K562 (cell line): Measurements from ENCODE around the gene CNGB1. TPM values are rescaled to one million over a fixed set of nuclear protein-coding genes. Genes with fewer than 3 reads are reported as not detected.

Experiments
- ATAC-seq: fragments of 200-7000 bp; cut with Tn5 transposase; 3 replicates; pipeline ENCODE4 v1.9.1; 2020; ENCODE audit warnings: moderate library complexity
- BruUV-seq: library from RNA; stranded (reverse); fragments of 400-500 nt; replicated peaks from 2 replicates; lab custom pipeline; 2021; lab: Mats Ljungman, UMichigan
- CTCF ChIA-PET: fragments of 300-600 bp; formaldehyde crosslinking; extraction: SDS; loops from one replicate; lab custom pipeline; 2021; ENCODE audit warnings: low intra/inter-chr PET ratio; lab: Yijun Ruan, JAX
- POLR2A ChIA-PET: fragments of 300-600, 350-650 bp; sonication (Branson Sonifier 250); formaldehyde crosslinking; extraction: SDS; loops from one replicate; lab custom pipeline; 2021; ENCODE audit warnings: antibody characterized with exemption, inconsistent platforms; lab: Yijun Ruan, JAX
- DNase-seq, 4 experiments: peaks; one replicate each; pipeline versions ENCODE4 v3.0.0 to v3.0.0-alpha.2; 2011 to 2018; ENCODE audit warnings: low spot score in 3 of 4, mixed read lengths in 3 of 4; ENCODE audit errors: extremely low read depth in 1 of 4
- FAIRE-seq: peaks from 2 replicates; lab custom pipeline; 2011; peaks lifted over from hg19 to GRCh38; lab: Jason Lieb, UNC
- H2AFZ ChIP-seq: 2 replicates; pipeline ENCODE4 v1.6.0; 2011; ENCODE audit warnings: low read depth, low read length, control low read depth, inconsistent platforms
- H3K27ac ChIP-seq: fragments of 200-600 bp; 3 replicates; pipeline ENCODE4 v1.8.0; 2011; ENCODE audit warnings: low read depth, mild to moderate bottlenecking, control low read depth, inconsistent platforms, low read length, moderate library complexity, mixed read lengths; ENCODE audit errors: extremely low read depth
- H3K27me3 ChIP-seq, 2 experiments: fragments of 300-600 bp in 1 of 2; 2 replicates in 1 of 2; 3 replicates in 1 of 2; pipeline versions ENCODE4 v1.6.0 to v1.8.0; 2011; ENCODE audit warnings: inconsistent platforms in 2 of 2, low read length in 2 of 2, mild to moderate bottlenecking in 1 of 2, mixed read lengths in 1 of 2, moderate library complexity in 1 of 2; ENCODE audit not compliant: control insufficient read depth in 2 of 2, insufficient read depth in 2 of 2
- H3K36me3 ChIP-seq: fragments of 300-600 bp; 3 replicates; pipeline ENCODE4 v1.8.0; 2011; ENCODE audit warnings: mild to moderate bottlenecking, low read length, inconsistent platforms; ENCODE audit not compliant: control insufficient read depth, insufficient read depth
- H3K4me1 ChIP-seq, 2 experiments: fragments of 200-600 bp in 1 of 2; replicated peaks in 1 of 2; 2 replicates in 1 of 2; 3 replicates in 1 of 2; pipeline versions ENCODE4 v1.5.1 to v1.8.0; 2011; ENCODE audit warnings: inconsistent platforms in 2 of 2, low read length in 2 of 2, mild to moderate bottlenecking in 1 of 2, mixed read lengths in 1 of 2, moderate library complexity in 1 of 2; ENCODE audit not compliant: control insufficient read depth in 2 of 2, insufficient read depth in 2 of 2
- H3K4me2 ChIP-seq: 2 replicates; pipeline ENCODE4 v1.6.1; 2011; ENCODE audit warnings: low read length, control low read depth, inconsistent platforms, mixed read lengths; ENCODE audit not compliant: insufficient read depth
- H3K4me3 ChIP-seq: fragments of 200-600 bp; sonication (generic), shearing (Covaris generic); 2 replicates; pipeline ENCODE4 v1.5.1; 2016; ENCODE audit warnings: control low read depth, inconsistent platforms
- H3K79me2 ChIP-seq: fragments of 200-600 bp; 3 replicates; pipeline ENCODE4 v1.8.0; 2011; ENCODE audit warnings: low read length, inconsistent platforms; ENCODE audit not compliant: control insufficient read depth, insufficient read depth
- H3K9ac ChIP-seq, 2 experiments: 2 replicates each; pipeline versions ENCODE4 v1.6.0 to v1.6.1; 2011; ENCODE audit warnings: low read depth in 2 of 2, low read length in 2 of 2, control low read depth in 1 of 2, inconsistent platforms in 1 of 2, mild to moderate bottlenecking in 1 of 2, mixed read lengths in 1 of 2; ENCODE audit not compliant: insufficient read depth in 1 of 2
- H3K9me1 ChIP-seq: one replicate; pipeline ENCODE4 v1.6.0; 2011; ENCODE audit warnings: inconsistent platforms, mild to moderate bottlenecking, low read length, moderate library complexity; ENCODE audit not compliant: control insufficient read depth, insufficient read depth
- H3K9me3 ChIP-seq: replicated peaks from 2 replicates; pipeline ENCODE4 v1.5.1; 2011; ENCODE audit warnings: low read depth, low read length, inconsistent platforms; ENCODE audit not compliant: control insufficient read depth, insufficient read depth
- H4K20me1 ChIP-seq: replicated peaks from 2 replicates; pipeline ENCODE4 v1.6.1; 2011; ENCODE audit warnings: low read length, inconsistent platforms, mixed read lengths; ENCODE audit not compliant: control insufficient read depth, insufficient read depth
- ATF3 ChIP-seq, 2 experiments: fragments of 450-650 bp in 1 of 2; sonication (generic) in 1 of 2; formaldehyde crosslinking in 1 of 2; IDR thresholded peaks in 1 of 2; conservative IDR thresholded peaks in 1 of 2; 2 replicates each; pipeline versions ENCODE4 v1.6.1 to v1.8.1; 2016 to 2023; ENCODE audit warnings: mild to moderate bottlenecking in 2 of 2, moderate library complexity in 2 of 2, inconsistent platforms in 1 of 2, missing genetic modification reagents in 1 of 2
- CEBPG ChIP-seq, 3 experiments: fragments of 200-800 bp in 1 of 3; sonication (Bioruptor generic) in 1 of 3; sonication (generic) in 1 of 3; formaldehyde crosslinking in 1 of 3; IDR thresholded peaks in 2 of 3; conservative IDR thresholded peaks in 1 of 3; 2 replicates each; pipeline versions ENCODE4 v1.6.1 to v1.8.0; 2016 to 2022; ENCODE audit warnings: missing compliant biosample characterization in 2 of 3, missing genetic modification characterization in 2 of 3, mild to moderate bottlenecking in 1 of 3, missing genetic modification reagents in 1 of 3
- FOXO4 ChIP-seq: fragments of 450-650 bp; formaldehyde crosslinking; IDR thresholded peaks from 2 replicates; pipeline ENCODE4 v1.4.0; 2020; ENCODE audit warnings: mild to moderate bottlenecking, moderate library complexity
- RERE ChIP-seq: sonication (generic); formaldehyde crosslinking; IDR thresholded peaks from 2 replicates; pipeline ENCODE4 v1.8.0; 2023; ENCODE audit warnings: missing genetic modification reagents, mild to moderate bottlenecking, borderline replicate concordance
- RHOXF2B ChIP-seq: fragments of 250-450 bp; sonication (Bioruptor Pico); conservative IDR thresholded peaks from 2 replicates; pipeline ENCODE4 v1.5.1; 2021
- TAL1 ChIP-seq: fragments of 450-650 bp; IDR thresholded peaks from 2 replicates; pipeline ENCODE4 v1.6.1; 2016; ENCODE audit warnings: mild to moderate bottlenecking
- TRIM24 ChIP-seq, 2 experiments: fragments of 450-650 bp; IDR thresholded peaks; 2 replicates each; pipeline ENCODE4 v1.6.1; 2016
- ZNF239 ChIP-seq: fragments of 250-450 bp; sonication (Bioruptor Pico); IDR thresholded peaks from 2 replicates; pipeline ENCODE4 v1.4.0; 2020; ENCODE audit warnings: mild to moderate bottlenecking
- ZNF584 ChIP-seq: fragments of 200-800 bp; sonication (Bioruptor generic); IDR thresholded peaks from 2 replicates; pipeline ENCODE4 v1.6.1; 2016; ENCODE audit warnings: low read depth, mild to moderate bottlenecking, missing genetic modification characterization, missing compliant biosample characterization
- ZNF766 ChIP-seq: fragments of 200-800 bp; sonication (Bioruptor generic); conservative IDR thresholded peaks from 2 replicates; pipeline ENCODE4 v1.6.1; 2016; ENCODE audit warnings: missing genetic modification characterization, missing compliant biosample characterization
- WGBS: fragments of 100-300 bp; shearing (Covaris generic); methylation state at CpG from one replicate; pipeline ENCODE4 v1.1.6; 2016; ENCODE audit warnings: low coverage, mixed read lengths; ENCODE audit not compliant: insufficient coverage; ENCODE audit errors: missing lambda C conversion rate; 5-methylcytosine and 5-hydroxymethylcytosine counted together
- in situ Hi-C: fragments of 300-500 bp; cut with MboI; formaldehyde crosslinking; loops from 4 replicates; pipeline ENCODE4 v1.15.0; 2018; ENCODE audit warnings: inconsistent platforms, mixed read lengths
- intact Hi-C: fragments of 100-400 bp; cut with micrococcal nuclease; formaldehyde crosslinking; loops from 2 replicates; pipeline ENCODE4 v1.14.2; 2022
- polyA plus RNA-seq, 8 experiments: library from polyadenylated mRNA; depleted of rRNA in 4 of 8; stranded (reverse) in 5 of 8; unstranded in 3 of 8; fragments of >200 nt; fragmentation: Nextera tagmentation in 2 of 8; fragmentation: Illumina TruSeq in 1 of 8; extraction: Ambion mirVana in 2 of 8; extraction: Trizol in 1 of 8; gene quantifications; 2 replicates each; pipeline versions ENCODE4 v1.2.1 to v1.2.3, GENCODE V29; 2011 to 2014; ENCODE audit warnings: inconsistent platforms in 1 of 8, missing spikeins in 1 of 8
- total RNA-seq, 7 experiments: library from RNA; depleted of rRNA in 6 of 7; stranded (reverse); fragments of >200 nt in 6 of 7; fragmentation: Illumina TruSeq in 2 of 7; extraction: Trizol in 2 of 7; gene quantifications; 2 replicates each; pipeline versions ENCODE4 v1.2.1 to v1.2.3, GENCODE V29; 2011 to 2021; ENCODE audit warnings: low replicate concordance in 1 of 7

CNGB1 gene
- total and polyA plus RNA-seq, 9 of the 15 experiments (the other 6 are each of a cell fraction or from before 2014, with no cell fraction given) = not detected

- TF ChIP-seq FOXO4 (CRISPR knock-in tag) = no peak
- TF ChIP-seq TAL1 = peak; percentile 35; the same call in 1 of the 2 replicates
- TF ChIP-seq ZNF766 (CRISPR knock-in tag) = no peak
- TF ChIP-seq, all 486 proteins: peak for 11
These were observed 124.7 kb downstream of the CNGB1 start (continued) for GRCh38 chr16:57846078-57846697.

- ATAC-seq = no peak
- no peaks in the 10 kb centered on the region for H3K9me1 ChIP-seq
- H3K36me3 ChIP-seq = no peaks in the 10 kb centered on the region
- DNase-seq = no peak
- no peak overlapping the region for H3K27ac ChIP-seq
- H3K4me3 ChIP-seq = no peak overlapping the region
- no peaks in the 10 kb centered on the region for H3K4me1 ChIP-seq
- no peak for FAIRE-seq
- H2AFZ ChIP-seq = no peak overlapping the region
- no peaks in the 10 kb centered on the region for H3K9me3 ChIP-seq
- WGBS = under 1% methylated on average over 8 of the region's 8 CpGs
- peaks cover 26 to 59% of the 10 kb centered on the region in 2 experiments; a peak in 4 of 5 replicates for H3K27me3 ChIP-seq
- no peak overlapping the region for H3K9ac ChIP-seq
- no peaks in the 10 kb centered on the region for H3K79me2 ChIP-seq
- no peak overlapping the region for H3K4me2 ChIP-seq
- intact Hi-C loops (no loop called here), in situ Hi-C loops (no loop called here)
- no peaks in the 10 kb centered on the region for H4K20me1 ChIP-seq
- ChIA-PET CTCF (no interaction called here), POLR2A (interaction anchor here (0.6 to 1.1 kb wide), 3 partner anchors 15 to 22 kb away, joined by 3 read pairs; no protein-coding TSS in a partner anchor)
- BruUV-seq = no TSS peak
- TF ChIP-seq CEBPG (CRISPR knock-in tag; IDR thresholded peaks at IDR 0.05) (peak; percentile 87), CEBPG (tag; conservative IDR thresholded peaks at IDR 0.05 in 1 of 2, IDR thresholded peaks at IDR 0.05 in 1 of 2) (peak in 1 of 2 experiments; percentile 68; a peak in 1 of 4 replicates), ZNF584 (CRISPR knock-in tag) (0 out of 2 replicates have a peak, but pooled peaks have one; percentile 33), TRIM24 (IDR thresholded peaks at IDR 0.05) (peak in 1 of 2 experiments; percentile 14; a peak in 2 of 4 replicates), RERE (CRISPR knock-in tag) (no peak), ATF3 (IDR thresholded peaks at IDR 0.05) (0 out of 2 replicates have a peak, but pooled peaks have one; percentile 9), ATF3 (CRISPR knock-in tag; conservative IDR thresholded peaks at IDR 0.05) (no peak), ZNF239 (no peak), RHOXF2B (CRISPR knock-in tag) (no peak)
These were observed 125.8 kb downstream of the CNGB1 start for GRCh38 chr16:57845115-57845514.
